ENCODE data around the gene ANGPTL4. TPM values are rescaled to one million over a fixed set of nuclear protein-coding genes. Genes with fewer than 3 reads are reported as not detected.

The ANGPTL4 gene
- total and polyA plus RNA-seq, 9 of the 15 experiments (the other 6 are each of a cell fraction or from before 2014, with no cell fraction given): 0.05 to 0.77 (median 0.22) TPM; not detected in 4

DNA sequence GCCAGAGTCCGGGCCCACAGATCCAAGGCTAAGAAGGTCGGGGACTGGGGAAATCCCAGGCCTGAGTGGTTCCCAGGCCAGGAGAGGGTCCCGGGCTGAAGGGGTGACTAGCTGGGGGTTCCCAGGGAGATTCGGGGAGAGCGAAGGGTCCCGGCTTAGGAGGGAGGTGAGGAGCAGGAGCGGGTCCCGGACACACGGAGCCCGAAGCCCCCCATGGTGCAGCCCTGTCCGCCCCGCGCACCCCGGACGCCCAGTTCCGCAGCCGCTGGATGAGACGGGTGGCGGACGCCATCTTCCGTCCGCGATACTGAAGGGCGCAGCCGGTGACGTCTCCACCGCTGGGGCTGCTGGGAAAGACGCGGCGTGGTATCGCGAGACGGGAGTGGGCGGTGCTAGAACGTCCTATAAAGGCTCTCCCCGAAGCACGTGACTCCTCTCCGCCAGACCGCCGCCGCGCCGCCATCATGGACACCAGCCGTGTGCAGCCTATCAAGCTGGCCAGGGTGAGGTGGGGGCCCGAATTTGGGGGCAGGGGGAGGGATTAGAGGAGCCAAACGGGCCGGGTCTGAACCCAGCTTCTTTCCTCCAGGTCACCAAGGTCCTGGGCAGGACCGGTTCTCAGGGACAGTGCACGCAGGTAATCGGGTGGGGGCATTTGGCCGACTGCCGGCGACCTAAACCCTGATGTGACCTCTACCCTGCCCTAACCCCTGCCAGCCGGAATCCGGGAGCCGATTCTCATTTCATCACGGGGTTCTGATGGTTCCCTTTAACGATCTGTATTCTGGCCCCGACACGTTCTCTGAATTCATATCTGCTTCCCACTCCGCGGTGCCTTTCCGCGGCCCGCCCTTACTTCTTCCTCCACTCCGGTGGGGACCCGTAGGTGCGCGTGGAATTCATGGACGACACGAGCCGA is 42.6 kb upstream of the ANGPTL4 start, which contains the start of the genes NDUFA7 and RPS28 (continued):
- TF ChIP-seq, protein P1, sequence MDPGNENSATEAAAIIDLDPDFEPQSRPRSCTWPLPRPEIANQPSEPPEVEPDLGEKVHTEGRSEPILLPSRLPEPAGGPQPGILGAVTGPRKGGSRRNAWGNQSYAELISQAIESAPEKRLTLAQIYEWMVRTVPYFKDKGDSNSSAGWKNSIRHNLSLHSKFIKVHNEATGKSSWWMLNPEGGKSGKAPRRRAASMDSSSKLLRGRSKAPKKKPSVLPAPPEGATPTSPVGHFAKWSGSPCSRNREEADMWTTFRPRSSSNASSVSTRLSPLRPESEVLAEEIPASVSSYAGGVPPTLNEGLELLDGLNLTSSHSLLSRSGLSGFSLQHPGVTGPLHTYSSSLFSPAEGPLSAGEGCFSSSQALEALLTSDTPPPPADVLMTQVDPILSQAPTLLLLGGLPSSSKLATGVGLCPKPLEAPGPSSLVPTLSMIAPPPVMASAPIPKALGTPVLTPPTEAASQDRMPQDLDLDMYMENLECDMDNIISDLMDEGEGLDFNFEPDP (CRISPR knock-in tag; IDR thresholded peaks at IDR 0.05): no peak
- TF ChIP-seq ZNF41 (CRISPR knock-in tag; conservative IDR thresholded peaks at IDR 0.05) (no peak), ARID3A (IDR thresholded peaks at IDR 0.05; ENCODE audit: borderline replicate concordance, low read depth, low read length) (no peak), SP1 (CRISPR knock-in tag; IDR thresholded peaks at IDR 0.05) (peak; percentile 95), SMAD4 (CRISPR knock-in tag; conservative IDR thresholded peaks at IDR 0.05) (no peak), ZNF280A (IDR thresholded peaks at IDR 0.05; ENCODE audit: low read depth, partially characterized antibody) (no peak), LCOR (CRISPR knock-in tag; IDR thresholded peaks at IDR 0.05) (0 out of 2 replicates have a peak, but pooled peaks have one; percentile 2), CCAR2 (IDR thresholded peaks at IDR 0.05; ENCODE audit: low read depth, low read length) (no peak), ZBTB5 (IDR thresholded peaks at IDR 0.05) (no peak), CHD2 (IDR thresholded peaks at IDR 0.05; ENCODE audit: low read depth, low read length) (peak; percentile 98), RB1 (IDR thresholded peaks at IDR 0.05; ENCODE audit: low read depth) (peak; percentile 75), KDM5B (IDR thresholded peaks at IDR 0.05; ENCODE audit: insufficient replicate concordance, low read depth, low read length) (peak; percentile 89), RUNX1 (IDR thresholded peaks at IDR 0.05; ENCODE audit: low read depth) (no peak)
- TF ChIP-seq, protein P2, sequence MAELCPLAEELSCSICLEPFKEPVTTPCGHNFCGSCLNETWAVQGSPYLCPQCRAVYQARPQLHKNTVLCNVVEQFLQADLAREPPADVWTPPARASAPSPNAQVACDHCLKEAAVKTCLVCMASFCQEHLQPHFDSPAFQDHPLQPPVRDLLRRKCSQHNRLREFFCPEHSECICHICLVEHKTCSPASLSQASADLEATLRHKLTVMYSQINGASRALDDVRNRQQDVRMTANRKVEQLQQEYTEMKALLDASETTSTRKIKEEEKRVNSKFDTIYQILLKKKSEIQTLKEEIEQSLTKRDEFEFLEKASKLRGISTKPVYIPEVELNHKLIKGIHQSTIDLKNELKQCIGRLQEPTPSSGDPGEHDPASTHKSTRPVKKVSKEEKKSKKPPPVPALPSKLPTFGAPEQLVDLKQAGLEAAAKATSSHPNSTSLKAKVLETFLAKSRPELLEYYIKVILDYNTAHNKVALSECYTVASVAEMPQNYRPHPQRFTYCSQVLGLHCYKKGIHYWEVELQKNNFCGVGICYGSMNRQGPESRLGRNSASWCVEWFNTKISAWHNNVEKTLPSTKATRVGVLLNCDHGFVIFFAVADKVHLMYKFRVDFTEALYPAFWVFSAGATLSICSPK (IDR thresholded peaks at IDR 0.05; ENCODE audit: borderline replicate concordance): no peak
